H1 (cell line): ENCODE measurements around the gene RRP1B.

Experiments
- ATF2 ChIP-seq: IDR thresholded peaks from 2 replicates; pipeline ENCODE4 v1.6.1; 2012; ENCODE audit warnings: low read length, inconsistent platforms
- CTBP2 ChIP-seq: IDR thresholded peaks from 2 replicates; pipeline ENCODE4 v1.7.0; 2011; ENCODE audit warnings: borderline replicate concordance, mild to moderate bottlenecking, moderate library complexity, mixed read lengths, low read length; ENCODE audit not compliant: insufficient read depth, insufficient read length
- GABPA ChIP-seq: IDR thresholded peaks from 2 replicates; pipeline ENCODE4 v1.6.1; 2011; ENCODE audit warnings: mild to moderate bottlenecking, low read length, moderate library complexity, borderline replicate concordance; ENCODE audit not compliant: insufficient read depth
- GTF2F1 ChIP-seq: IDR thresholded peaks from 2 replicates; pipeline ENCODE4 v1.6.1; 2012; ENCODE audit warnings: low read depth, low read length, improper control_type of control experiment, borderline replicate concordance
- HDAC6 ChIP-seq: IDR thresholded peaks from one replicate; pipeline ENCODE4 v1.7.1; 2012; ENCODE audit warnings: low read depth, mild to moderate bottlenecking, inconsistent platforms, low read length, moderate library complexity
- JUN ChIP-seq: IDR thresholded peaks from 2 replicates; pipeline ENCODE4 v1.6.1; 2011; ENCODE audit warnings: low read depth, mild to moderate bottlenecking, improper control_type of control experiment, low read length
- POLR2AphosphoS5 ChIP-seq: IDR thresholded peaks from 2 replicates; pipeline ENCODE4 v1.6.1; 2011; ENCODE audit warnings: low read depth, low read length
- RAD21 ChIP-seq, 2 experiments: IDR thresholded peaks in 1 of 2; conservative IDR thresholded peaks in 1 of 2; 2 replicates each; pipeline ENCODE4 v1.6.1; 2011; ENCODE audit warnings: low read depth in 2 of 2, low read length in 2 of 2, improper control_type of control experiment in 1 of 2, inconsistent platforms in 1 of 2, mild to moderate bottlenecking in 1 of 2, moderate library complexity in 1 of 2
- SP2 ChIP-seq: IDR thresholded peaks from 2 replicates; pipeline ENCODE4 v1.6.1; 2012; ENCODE audit warnings: mild to moderate bottlenecking, low read length, inconsistent platforms
- SRF ChIP-seq: IDR thresholded peaks from 2 replicates; pipeline ENCODE4 v1.6.1; 2011; ENCODE audit warnings: mild to moderate bottlenecking, low read depth, low read length, moderate library complexity
- TF ChIP-seq, protein P1 (sequence below), 3 experiments: IDR thresholded peaks; 1 replicate in 2 of 3; 2 replicates in 1 of 3; pipeline versions ENCODE4 v1.5.1 to v1.6.1; 2011; ENCODE audit warnings: low read length in 3 of 3, mild to moderate bottlenecking in 3 of 3, inconsistent platforms in 2 of 3, low read depth in 1 of 3, moderate library complexity in 1 of 3; ENCODE audit not compliant: insufficient read depth in 1 of 3; ENCODE audit errors: control extremely low read depth in 1 of 3

DNA sequence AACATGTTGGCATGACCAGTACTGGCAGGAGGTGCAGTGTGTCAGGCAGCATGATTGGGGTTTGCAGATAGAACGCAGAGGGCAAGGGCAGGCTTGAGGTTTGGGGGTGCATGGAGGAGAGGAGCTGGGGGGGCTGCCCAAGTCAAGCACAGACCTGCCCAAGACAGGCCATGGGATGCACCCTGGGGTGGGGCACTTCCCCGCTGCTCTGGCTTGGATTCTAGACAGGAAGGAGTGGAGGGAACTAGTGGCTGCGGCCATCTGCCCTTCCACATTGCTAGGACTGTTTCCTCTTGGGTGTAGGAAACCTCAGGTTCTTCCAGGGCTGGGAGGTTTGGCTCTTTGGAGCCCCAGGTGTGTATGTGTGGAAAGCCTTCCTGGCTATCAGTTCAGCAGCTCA lies 62.6 kb downstream of the RRP1B start:
- TF ChIP-seq, protein P1, sequence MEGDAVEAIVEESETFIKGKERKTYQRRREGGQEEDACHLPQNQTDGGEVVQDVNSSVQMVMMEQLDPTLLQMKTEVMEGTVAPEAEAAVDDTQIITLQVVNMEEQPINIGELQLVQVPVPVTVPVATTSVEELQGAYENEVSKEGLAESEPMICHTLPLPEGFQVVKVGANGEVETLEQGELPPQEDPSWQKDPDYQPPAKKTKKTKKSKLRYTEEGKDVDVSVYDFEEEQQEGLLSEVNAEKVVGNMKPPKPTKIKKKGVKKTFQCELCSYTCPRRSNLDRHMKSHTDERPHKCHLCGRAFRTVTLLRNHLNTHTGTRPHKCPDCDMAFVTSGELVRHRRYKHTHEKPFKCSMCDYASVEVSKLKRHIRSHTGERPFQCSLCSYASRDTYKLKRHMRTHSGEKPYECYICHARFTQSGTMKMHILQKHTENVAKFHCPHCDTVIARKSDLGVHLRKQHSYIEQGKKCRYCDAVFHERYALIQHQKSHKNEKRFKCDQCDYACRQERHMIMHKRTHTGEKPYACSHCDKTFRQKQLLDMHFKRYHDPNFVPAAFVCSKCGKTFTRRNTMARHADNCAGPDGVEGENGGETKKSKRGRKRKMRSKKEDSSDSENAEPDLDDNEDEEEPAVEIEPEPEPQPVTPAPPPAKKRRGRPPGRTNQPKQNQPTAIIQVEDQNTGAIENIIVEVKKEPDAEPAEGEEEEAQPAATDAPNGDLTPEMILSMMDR (IDR thresholded peaks at IDR 0.05; ENCODE audit: control extremely low read depth in 1 of 3, insufficient read depth in 1 of 3, low read depth in 1 of 3, low read length in 3 of 3) = no peak
- no peak for TF ChIP-seq GTF2F1
- no peak for TF ChIP-seq CTBP2
- TF ChIP-seq ATF2 = no peak
- no peak for TF ChIP-seq JUN
- no peak for TF ChIP-seq GABPA
- TF ChIP-seq SP2 = no peak
- TF ChIP-seq SRF = no peak
- no peak for TF ChIP-seq POLR2AphosphoS5
- no peak for TF ChIP-seq HDAC6
- TF ChIP-seq RAD21 (IDR thresholded peaks at IDR 0.05 in 1 of 2, conservative IDR thresholded peaks at IDR 0.05 in 1 of 2; ENCODE audit: low read depth in 2 of 2, low read length in 2 of 2) = no peak
